ENCODE results near the gene MRPS17.

Gene MRPS17

GRCh38 chr7:55962014-55962413 is 10.3 kb downstream of the MRPS17 start:
- Histone ChIP-seq H3K4me1 (no peaks in the 10 kb centered on the region), H3K9me3 (no peaks in the 10 kb centered on the region), H3K27me3 (no peaks in the 10 kb centered on the region), H3K36me3 (peaks cover 11% of the 10 kb centered on the region; the same call in 1 of the 2 replicates), H3K4me3 (ENCODE audit: low read depth, low read length) (no peak overlapping the region)
- TF ChIP-seq CTCF (IDR thresholded peaks at IDR 0.05; ENCODE audit: low read depth, low read length), result no peak
- no peak for DNase-seq

- no peak for DNase-seq
- Histone ChIP-seq H3K36me3 (peaks cover 10% of the 10 kb centered on the region; the same call in 1 of the 2 replicates), H3K4me3 (ENCODE audit: low read depth, low read length) (no peak overlapping the region), H3K27me3 (no peaks in the 10 kb centered on the region), H3K9me3 (no peaks in the 10 kb centered on the region), H3K4me1 (no peaks in the 10 kb centered on the region)
- TF ChIP-seq CTCF (IDR thresholded peaks at IDR 0.05; ENCODE audit: low read depth, low read length), result no peak
Observed at GRCh38 chr7:55963584-55964168, 12.0 kb downstream of the MRPS17 start.

- peak; percentile 10; the same call in 1 of the 2 replicates for TF ChIP-seq CTCF (IDR thresholded peaks at IDR 0.05; ENCODE audit: low read depth, low read length)
- Histone ChIP-seq H3K9me3 (no peaks in the 10 kb centered on the region), H3K4me3 (ENCODE audit: low read depth, low read length) (peak within 1 kb of the TSS; percentile 70), H3K36me3 (peaks cover 13% of the 10 kb centered on the region), H3K27me3 (no peaks in the 10 kb centered on the region), H3K4me1 (no peaks in the 10 kb centered on the region)
- peak; percentile 75 for DNase-seq
Observed at GRCh38 chr7:55964261-55965099, 12.8 kb downstream of the MRPS17 start, which contains the start of gene NIPSNAP2. Gene NIPSNAP2, plus strand, starts transcription at chr7:55964585. Its CDS starts 25 bp downstream, at chr7:55964610.

- Histone ChIP-seq H3K4me3 (ENCODE audit: low read depth, low read length) (peak overlapping the region; percentile 70), H3K9me3 (no peaks in the 10 kb centered on the region), H3K36me3 (peaks cover 13% of the 10 kb centered on the region), H3K4me1 (no peaks in the 10 kb centered on the region), H3K27me3 (no peaks in the 10 kb centered on the region)
- no peak for TF ChIP-seq CTCF (IDR thresholded peaks at IDR 0.05; ENCODE audit: low read depth, low read length)
- no peak for DNase-seq
Observed at GRCh38 chr7:55965100-55965470, 13.4 kb downstream of the MRPS17 start.

- Histone ChIP-seq H3K4me1 (no peaks in the 10 kb centered on the region), H3K27me3 (no peaks in the 10 kb centered on the region), H3K36me3 (peaks cover 13% of the 10 kb centered on the region), H3K9me3 (no peaks in the 10 kb centered on the region), H3K4me3 (ENCODE audit: low read depth, low read length) (no peak overlapping the region)
- no peak for TF ChIP-seq CTCF (IDR thresholded peaks at IDR 0.05; ENCODE audit: low read depth, low read length)
- DNase-seq, result no peak
Observed at GRCh38 chr7:55965805-55966421, 14.2 kb downstream of the MRPS17 start.

Data from BE2C (cell line).